ENCODE measurements around the gene ADGRA3. TPM values are rescaled to one million over a fixed set of nuclear protein-coding genes. Genes with fewer than 3 reads are reported as not detected.

The ADGRA3 gene
- total RNA-seq, 1 donor from 2014 or later: 21.7 TPM

- no peak for DNase-seq (ENCODE audit: low read depth, low spot score)
Observed at GRCh38 chr4:22514001-22514400, 1.9 kb downstream of the ADGRA3 start.

GRCh38 chr4:22512306-22512705 is 3.6 kb downstream of the ADGRA3 start:
- DNase-seq (ENCODE audit: low read depth, low spot score): no peak

GRCh38 chr4:22510750-22511149 is 5.1 kb downstream of the ADGRA3 start:
- no peak for DNase-seq (ENCODE audit: low read depth, low spot score)

GRCh38 chr4:22508376-22508775 is 7.5 kb downstream of the ADGRA3 start:
- no peak for DNase-seq (ENCODE audit: low read depth, low spot score)

- no peak for DNase-seq (ENCODE audit: low read depth, low spot score)
Observed at GRCh38 chr4:22504922-22505321, 10.9 kb downstream of the ADGRA3 start.

- DNase-seq (ENCODE audit: low read depth, low spot score): no peak
Observed at GRCh38 chr4:22504447-22504846, 11.4 kb downstream of the ADGRA3 start.

GRCh38 chr4:22502895-22503814 is 12.7 kb downstream of the ADGRA3 start:
- no peak for DNase-seq (ENCODE audit: low read depth, low spot score)

- DNase-seq (ENCODE audit: low read depth, low spot score): no peak
Observed at GRCh38 chr4:22501715-22502095, 14.2 kb downstream of the ADGRA3 start.

GRCh38 chr4:22500831-22501714 is 14.8 kb downstream of the ADGRA3 start:
- DNase-seq (ENCODE audit: low read depth, low spot score): no peak

GRCh38 chr4:22500128-22500611 is 15.7 kb downstream of the ADGRA3 start:
- no peak for DNase-seq (ENCODE audit: low read depth, low spot score)

GRCh38 chr4:22498866-22499265 is 17.0 kb downstream of the ADGRA3 start:
- no peak for DNase-seq (ENCODE audit: low read depth, low spot score)

- no peak for DNase-seq (ENCODE audit: low read depth, low spot score)
Observed at GRCh38 chr4:22496165-22496813, 19.6 kb downstream of the ADGRA3 start.

- no peak for DNase-seq (ENCODE audit: low read depth, low spot score)
Observed at GRCh38 chr4:22493523-22493922, 22.3 kb downstream of the ADGRA3 start.

- DNase-seq (ENCODE audit: low read depth, low spot score): no peak
Observed at GRCh38 chr4:22492987-22493386, 22.9 kb downstream of the ADGRA3 start.

GRCh38 chr4:22491939-22492338 is 23.9 kb downstream of the ADGRA3 start:
- no peak for DNase-seq (ENCODE audit: low read depth, low spot score)

- DNase-seq (ENCODE audit: low read depth, low spot score): no peak
Observed at GRCh38 chr4:22490718-22491315, 25.0 kb downstream of the ADGRA3 start.

- DNase-seq (ENCODE audit: low read depth, low spot score): no peak
Observed at GRCh38 chr4:22488106-22488505, 27.8 kb downstream of the ADGRA3 start.

GRCh38 chr4:22487328-22487727 is 28.5 kb downstream of the ADGRA3 start:
- DNase-seq (ENCODE audit: low read depth, low spot score): no peak

GRCh38 chr4:22486276-22486675 is 29.6 kb downstream of the ADGRA3 start:
- DNase-seq (ENCODE audit: low read depth, low spot score): no peak

GRCh38 chr4:22485737-22486136 is 30.1 kb downstream of the ADGRA3 start:
- no peak for DNase-seq (ENCODE audit: low read depth, low spot score)

- no peak for DNase-seq (ENCODE audit: low read depth, low spot score)
Observed at GRCh38 chr4:22483551-22483981, 32.3 kb downstream of the ADGRA3 start.
